BJ (cell line): ENCODE measurements around the gene APOA4. TPM values are rescaled to one million over a fixed set of nuclear protein-coding genes. Genes with fewer than 3 reads are reported as not detected.

Experiments
- CTCF ChIA-PET: fragments of 350-600 bp; formaldehyde crosslinking; extraction: SDS; loops from one replicate; lab custom pipeline; 2021; ENCODE audit warnings: antibody characterized with exemption, inconsistent platforms; lab: Yijun Ruan, JAX
- POLR2A ChIA-PET: fragments of 300-600 bp; sonication (Branson Sonifier 250); formaldehyde crosslinking; extraction: SDS; loops from one replicate; lab custom pipeline; 2021; ENCODE audit warnings: antibody characterized with exemption; lab: Charles Lee
- DNase-seq: peaks from one replicate; pipeline ENCODE4 v3.0.0-alpha.2; 2011; ENCODE audit warnings: low read depth
- H3K27me3 ChIP-seq: 2 replicates; pipeline ENCODE4 v1.6.0; 2011; ENCODE audit warnings: low read length; ENCODE audit not compliant: control insufficient read depth, insufficient read depth
- H3K36me3 ChIP-seq: 2 replicates; pipeline ENCODE4 v1.5.1; 2011; ENCODE audit warnings: low read length; ENCODE audit not compliant: control insufficient read depth, insufficient read depth
- H3K4me3 ChIP-seq: 2 replicates; pipeline ENCODE4 v1.5.1; 2011; ENCODE audit warnings: low read depth, mild to moderate bottlenecking, control low read depth, low read length
- polyA plus RNA-seq: library from polyadenylated mRNA; depleted of rRNA; stranded (reverse); fragments of >200 nt; gene quantifications from 2 replicates; pipeline ENCODE4 v1.2.3, GENCODE V29; 2011
- TF ChIP-seq, protein P1 (sequence below): IDR thresholded peaks from 2 replicates; pipeline ENCODE4 v1.5.1; 2011; ENCODE audit warnings: low read depth, mild to moderate bottlenecking, control low read depth, inconsistent platforms, low read length, moderate library complexity; ENCODE audit not compliant: insufficient read depth

The APOA4 gene
- polyA plus RNA-seq, 1 experiment: not detected

DNA sequence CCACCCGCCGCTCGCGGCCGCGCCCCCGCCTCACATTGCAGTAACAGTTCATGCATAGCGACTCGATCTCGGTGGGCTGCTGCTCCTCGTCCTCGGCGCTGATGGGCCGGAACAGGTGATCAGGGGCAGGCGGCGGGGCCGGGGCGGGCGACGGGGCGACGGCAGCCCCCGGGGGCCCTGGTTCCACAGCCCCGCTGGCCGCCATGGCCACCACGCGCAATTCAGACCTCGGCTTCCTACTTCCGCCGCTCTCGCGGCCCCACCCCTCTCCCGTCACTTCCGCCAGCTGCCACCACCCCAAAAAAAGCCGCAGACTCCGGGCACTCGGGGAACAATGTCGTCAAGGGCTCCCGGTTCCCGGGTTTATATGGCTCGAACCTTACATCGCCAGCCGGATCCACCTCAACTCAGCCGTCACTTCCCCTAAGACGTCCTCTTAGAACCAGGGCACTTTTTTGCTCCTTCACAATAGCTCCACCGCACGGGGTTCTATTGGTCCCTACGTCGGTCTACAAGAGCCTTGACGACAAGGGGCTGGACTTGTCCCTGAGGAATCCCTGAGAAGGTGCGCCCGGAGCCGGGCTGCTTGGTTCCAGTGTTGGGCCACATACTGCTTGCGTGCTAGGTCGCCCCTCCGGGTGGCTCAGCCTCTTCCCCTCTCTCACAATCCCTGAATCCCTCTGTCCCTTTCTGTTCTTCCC is 35.2 kb downstream of the APOA4 start, which contains the start of gene ZPR1:
TSS of gene ZPR1 (minus strand) at position 238 of the 701 bp plus-strand sequence. CDS start at position 205, 33 bp downstream.
- peak; percentile 18 for DNase-seq
- Histone ChIP-seq H3K27me3 (no peaks in the 10 kb centered on the region), H3K4me3 (peak within 1 kb of the TSS; percentile 80), H3K36me3 (peaks cover 20% of the 10 kb centered on the region)
- ChIA-PET CTCF (interaction anchor here (0.8 to 9.6 kb wide), 8 partner anchors 8 to 439 kb away, joined by 3 to 165 read pairs (median 4); no protein-coding TSS in a partner anchor), POLR2A (interaction anchor here (0.6 to 0.7 kb wide), 2 partner anchors 14 to 66 kb away, joined by 3 to 4 read pairs; no protein-coding TSS in a partner anchor)
- TF ChIP-seq, protein P1, sequence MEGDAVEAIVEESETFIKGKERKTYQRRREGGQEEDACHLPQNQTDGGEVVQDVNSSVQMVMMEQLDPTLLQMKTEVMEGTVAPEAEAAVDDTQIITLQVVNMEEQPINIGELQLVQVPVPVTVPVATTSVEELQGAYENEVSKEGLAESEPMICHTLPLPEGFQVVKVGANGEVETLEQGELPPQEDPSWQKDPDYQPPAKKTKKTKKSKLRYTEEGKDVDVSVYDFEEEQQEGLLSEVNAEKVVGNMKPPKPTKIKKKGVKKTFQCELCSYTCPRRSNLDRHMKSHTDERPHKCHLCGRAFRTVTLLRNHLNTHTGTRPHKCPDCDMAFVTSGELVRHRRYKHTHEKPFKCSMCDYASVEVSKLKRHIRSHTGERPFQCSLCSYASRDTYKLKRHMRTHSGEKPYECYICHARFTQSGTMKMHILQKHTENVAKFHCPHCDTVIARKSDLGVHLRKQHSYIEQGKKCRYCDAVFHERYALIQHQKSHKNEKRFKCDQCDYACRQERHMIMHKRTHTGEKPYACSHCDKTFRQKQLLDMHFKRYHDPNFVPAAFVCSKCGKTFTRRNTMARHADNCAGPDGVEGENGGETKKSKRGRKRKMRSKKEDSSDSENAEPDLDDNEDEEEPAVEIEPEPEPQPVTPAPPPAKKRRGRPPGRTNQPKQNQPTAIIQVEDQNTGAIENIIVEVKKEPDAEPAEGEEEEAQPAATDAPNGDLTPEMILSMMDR: no peak

DNA sequence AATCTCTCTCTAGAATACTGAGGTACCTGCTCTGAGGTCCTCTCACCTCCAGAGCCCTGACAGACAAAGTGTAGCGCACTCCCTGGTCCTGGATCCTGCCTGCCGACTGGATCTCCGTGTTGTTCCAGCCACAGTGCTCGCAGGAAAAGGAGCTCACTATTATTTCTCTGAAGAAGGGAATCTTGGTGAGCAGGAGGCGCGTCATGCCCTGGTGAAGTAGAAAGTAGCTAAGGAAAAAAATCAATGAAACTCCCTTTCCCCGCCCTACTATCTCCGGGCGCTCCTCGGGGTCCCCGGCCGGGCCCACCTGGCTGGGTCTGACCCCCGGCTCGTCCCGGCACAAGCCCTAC is 35.7 kb downstream of the APOA4 start:
- H3K27me3 ChIP-seq: no peaks in the 10 kb centered on the region
- H3K4me3 ChIP-seq: peak overlapping the region; percentile 80
- TF ChIP-seq, protein P1: no peak
- H3K36me3 ChIP-seq: peaks cover 23% of the 10 kb centered on the region
- no peak for DNase-seq
- POLR2A ChIA-PET: interaction anchor here (0.7 kb wide), 1 partner anchor 66 kb away, joined by 4 read pairs; no protein-coding TSS in a partner anchor
- CTCF ChIA-PET: interaction anchor here (0.8 to 9.6 kb wide), 8 partner anchors 8 to 439 kb away, joined by 3 to 165 read pairs (median 4); no protein-coding TSS in a partner anchor

DNA sequence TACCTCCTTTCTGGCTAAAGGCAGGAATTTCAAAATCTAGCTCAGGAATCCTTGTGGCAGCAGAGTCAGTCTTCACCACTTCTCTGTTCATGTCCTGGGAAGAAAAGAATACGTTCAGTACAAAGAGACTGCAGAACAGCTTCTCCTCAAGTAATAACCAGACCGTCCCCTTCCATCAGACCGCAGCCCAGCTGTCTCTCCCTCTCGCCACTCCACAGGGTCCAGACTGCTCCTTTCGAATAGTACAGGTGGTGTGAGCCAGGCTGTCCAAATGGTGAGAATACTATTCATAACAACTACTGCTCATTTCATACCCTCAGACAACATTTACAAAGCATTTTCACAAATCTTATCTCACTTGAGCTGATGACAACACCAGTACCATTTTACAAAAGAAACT is 36.1 kb downstream of the APOA4 start:
- Histone ChIP-seq H3K27me3 (no peaks in the 10 kb centered on the region), H3K4me3 (peak overlapping the region; percentile 80), H3K36me3 (peaks cover 23% of the 10 kb centered on the region)
- ChIA-PET POLR2A (no interaction called here), CTCF (interaction anchor here (0.6 to 9.6 kb wide), 10 partner anchors 9 to 440 kb away, joined by 3 to 165 read pairs (median 4); no protein-coding TSS in a partner anchor)
- TF ChIP-seq, protein P1: no peak
- no peak for DNase-seq

DNA sequence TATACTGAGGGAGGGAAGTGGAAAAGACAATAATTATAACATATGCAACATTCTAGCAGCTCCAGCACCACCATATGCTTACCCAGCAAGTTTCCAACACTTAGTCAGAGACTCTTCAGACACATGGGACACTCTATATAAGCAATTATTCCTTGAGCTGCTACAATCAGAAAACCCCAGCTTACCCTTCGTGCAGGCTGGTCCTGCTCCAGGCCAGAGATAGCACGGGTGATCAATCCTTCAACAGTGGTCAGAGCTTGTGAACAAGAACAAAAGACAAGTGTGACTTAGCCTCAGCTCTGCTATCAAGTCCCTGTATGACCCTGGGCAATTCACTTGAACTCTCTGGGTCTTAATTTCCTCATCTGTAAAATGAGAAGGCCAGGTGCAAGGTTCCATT is 36.8 kb downstream of the APOA4 start:
- TF ChIP-seq, protein P1: no peak
- ChIA-PET POLR2A (no interaction called here), CTCF (interaction anchor here (0.6 to 9.6 kb wide), 7 partner anchors 10 to 436 kb away, joined by 3 to 165 read pairs (median 5); no protein-coding TSS in a partner anchor)
- Histone ChIP-seq H3K4me3 (no peak overlapping the region), H3K27me3 (no peaks in the 10 kb centered on the region), H3K36me3 (peaks cover 24% of the 10 kb centered on the region)
- DNase-seq: no peak

DNA sequence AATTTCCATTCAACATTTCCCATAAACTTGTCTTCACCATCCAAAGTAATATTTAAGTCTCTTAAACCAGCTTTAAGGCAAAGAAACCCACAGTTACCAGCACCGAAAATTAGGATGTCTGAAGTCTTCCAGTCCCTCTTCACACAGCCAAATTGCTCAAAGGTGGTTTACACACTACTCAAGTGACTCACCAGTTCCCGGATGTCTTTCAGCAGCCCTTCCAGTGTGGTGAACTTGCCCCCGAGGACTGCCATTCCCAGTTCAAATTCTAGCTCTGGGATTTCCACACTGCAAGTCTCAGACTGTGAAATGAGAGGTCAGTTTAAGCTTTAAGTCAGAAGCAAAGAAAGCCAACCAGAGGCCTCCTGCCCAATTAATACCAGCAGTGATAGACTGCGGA is 40.4 kb downstream of the APOA4 start:
- Histone ChIP-seq H3K27me3 (no peaks in the 10 kb centered on the region), H3K36me3 (peaks cover 36% of the 10 kb centered on the region), H3K4me3 (no peak overlapping the region)
- TF ChIP-seq, protein P1: no peak
- CTCF ChIA-PET: interaction anchor here (1.3 to 1.5 kb wide), 2 partner anchors 9 to 323 kb away, joined by 3 to 7 read pairs; partner anchors contain the start of gene APOA5
- DNase-seq: no peak
- POLR2A ChIA-PET: no interaction called here
